Hepatic stellate cell (primary cell): ENCODE data around the gene DENND6A.
"Not testable (repeated sequence)": the region's sequence is repeated elsewhere in the genome, so short reads cannot be mapped to it uniquely, and the experiment has no call there.

Experiments used
- DNase-seq: peaks from one replicate; pipeline ENCODE4 v3.0.0; 2011; ENCODE audit warnings: low spot score

The DENND6A gene

DNA sequence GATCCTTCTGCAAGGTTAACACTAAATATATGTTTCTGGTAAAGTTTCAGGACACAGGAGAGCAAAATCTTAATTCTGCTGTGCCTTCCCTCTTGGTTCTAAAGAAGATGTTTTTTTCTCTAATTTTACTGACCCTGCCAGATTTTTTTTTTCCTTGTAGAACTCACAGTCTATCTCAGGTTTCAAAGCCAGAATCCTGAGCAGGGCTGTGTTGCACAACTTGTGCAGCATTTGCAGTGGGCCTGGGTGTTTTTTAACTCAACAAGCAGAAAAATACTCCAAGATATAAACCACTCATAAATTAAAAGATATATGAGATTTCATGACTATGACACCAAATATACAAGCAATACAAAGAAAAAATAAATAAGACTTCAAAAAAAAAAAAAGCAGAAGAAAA lies 55.5 kb downstream of the DENND6A start:
- no peak for DNase-seq

GRCh38 chr3:57634259-57634658 lies 58.6 kb downstream of the DENND6A start:
- not testable (repeated sequence) for DNase-seq

GRCh38 chr3:57627976-57628375 lies 64.9 kb downstream of the DENND6A start:
- DNase-seq: no peak

DNA sequence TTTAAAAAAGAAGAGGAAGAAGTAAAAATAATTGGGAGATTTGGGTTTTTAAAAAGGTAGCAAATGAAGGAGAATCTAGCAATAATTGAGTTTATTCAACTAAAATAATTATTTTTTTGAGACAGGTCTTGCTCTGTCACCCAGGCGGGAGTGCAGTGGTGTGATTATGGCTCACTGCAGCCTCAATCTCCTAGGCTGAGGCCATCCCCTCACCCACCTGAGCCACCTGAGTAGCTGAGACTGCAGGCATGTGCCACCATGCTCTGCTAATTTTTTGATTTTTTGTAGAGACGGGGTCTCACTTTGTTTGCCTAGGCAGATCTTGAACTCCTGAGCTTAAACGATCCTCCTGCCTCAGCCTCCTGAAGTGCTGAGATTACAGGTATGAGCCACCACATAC lies 68.1 kb downstream of the DENND6A start:
- no peak for DNase-seq

DNA sequence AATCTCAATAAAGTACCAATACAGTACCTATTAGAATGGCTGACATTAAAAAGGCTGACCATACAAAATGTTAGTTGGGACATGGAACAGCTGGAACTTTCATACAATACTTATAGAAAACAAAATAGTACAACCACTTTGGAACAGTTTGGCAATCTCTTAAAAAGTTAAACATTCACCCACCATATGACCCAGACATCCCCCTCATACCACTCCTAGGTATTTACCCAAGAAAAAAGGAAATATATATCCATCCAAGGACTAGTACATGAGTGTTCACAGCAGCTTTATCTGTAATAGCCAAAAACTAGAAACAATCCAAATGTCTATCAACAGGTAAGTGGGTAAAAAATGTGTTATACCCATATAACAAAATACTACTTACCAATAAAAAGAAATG lies 70.5 kb downstream of the DENND6A start:
- no peak for DNase-seq

DNA sequence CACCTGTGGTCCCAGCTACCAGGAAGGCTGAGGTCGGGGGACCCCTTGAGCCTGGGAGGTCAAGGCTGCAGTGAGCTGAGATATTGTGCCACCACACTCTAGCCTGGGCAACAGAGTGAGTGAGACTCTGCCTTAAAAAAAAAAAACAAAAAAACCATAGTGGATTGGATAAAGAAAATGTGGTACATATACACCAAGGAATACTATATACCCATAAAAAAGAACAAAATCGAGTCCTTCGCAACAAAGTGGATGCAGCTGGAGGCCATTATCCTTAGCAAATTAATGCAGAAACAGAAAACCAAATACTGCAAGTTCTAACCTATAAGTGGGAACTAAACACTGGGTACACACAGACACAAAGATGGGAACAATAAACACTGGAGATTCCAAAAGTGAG lies 75.1 kb downstream of the DENND6A start:
- DNase-seq: no peak

DNA sequence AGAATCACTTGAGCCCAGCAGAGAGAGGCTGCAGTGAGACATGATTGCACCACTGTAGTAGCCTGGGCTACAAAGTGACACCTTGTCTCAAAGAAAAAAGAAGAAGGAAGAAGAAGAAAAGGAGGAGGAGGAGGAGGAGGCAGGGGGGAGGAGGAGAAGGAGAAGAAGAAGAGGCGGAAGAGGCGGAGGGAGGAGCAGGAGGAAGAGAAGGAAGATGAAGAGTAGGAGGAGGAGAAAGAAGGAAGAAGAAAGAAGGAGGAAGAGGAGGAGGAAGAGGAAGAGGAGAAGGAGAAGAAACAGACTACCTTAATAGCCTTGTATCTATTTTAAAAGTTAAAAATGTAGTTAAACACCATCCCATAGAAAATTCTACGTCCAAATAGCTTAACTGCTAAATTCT lies 76.6 kb downstream of the DENND6A start:
- DNase-seq: no peak

DNA sequence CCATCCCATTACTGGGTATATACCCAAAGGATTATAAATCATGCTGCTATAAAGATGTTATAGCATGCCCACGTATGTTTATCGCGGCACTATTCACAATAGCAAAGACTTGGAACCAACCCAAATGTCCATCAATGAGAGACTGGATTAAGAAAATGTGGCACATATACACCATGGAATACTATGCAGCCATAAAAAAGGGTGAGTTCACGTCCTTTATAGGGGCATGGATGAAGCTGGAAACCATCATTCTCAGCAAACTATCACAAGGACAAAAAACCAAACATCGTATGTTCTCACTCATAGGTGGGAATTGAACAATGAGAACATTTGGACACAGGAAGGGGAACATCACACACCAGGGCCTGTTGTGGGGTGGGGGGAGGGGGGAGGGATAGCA lies 81.0 kb downstream of the DENND6A start:
- DNase-seq: not testable (repeated sequence)

- DNase-seq: no peak
Measured at GRCh38 chr3:57605683-57606082, 87.2 kb downstream of the DENND6A start.

DNA sequence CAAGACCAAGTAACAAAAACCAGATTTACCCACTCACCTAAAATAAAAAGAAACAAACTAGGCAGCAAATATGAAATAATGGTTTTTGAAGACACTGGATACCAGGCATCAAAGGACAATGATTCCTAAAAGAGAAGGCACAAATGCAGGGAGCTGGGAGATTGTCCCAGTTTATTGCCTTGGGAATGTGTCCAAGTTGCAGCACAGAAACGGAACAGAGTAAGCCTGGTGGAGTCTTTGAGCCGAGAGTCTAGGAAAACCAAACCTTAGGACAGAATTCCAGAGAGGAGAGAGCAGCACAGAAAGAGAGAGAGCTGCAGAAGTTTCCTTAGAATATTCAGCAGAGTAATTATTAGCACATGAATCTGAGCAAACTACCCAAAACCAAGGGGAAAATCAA lies 87.9 kb downstream of the DENND6A start:
- DNase-seq: no peak

- no peak for DNase-seq
Measured at GRCh38 chr3:57600195-57600594, 92.7 kb downstream of the DENND6A start.

GRCh38 chr3:57598765-57599360 lies 94.0 kb downstream of the DENND6A start:
- no peak for DNase-seq

DNA sequence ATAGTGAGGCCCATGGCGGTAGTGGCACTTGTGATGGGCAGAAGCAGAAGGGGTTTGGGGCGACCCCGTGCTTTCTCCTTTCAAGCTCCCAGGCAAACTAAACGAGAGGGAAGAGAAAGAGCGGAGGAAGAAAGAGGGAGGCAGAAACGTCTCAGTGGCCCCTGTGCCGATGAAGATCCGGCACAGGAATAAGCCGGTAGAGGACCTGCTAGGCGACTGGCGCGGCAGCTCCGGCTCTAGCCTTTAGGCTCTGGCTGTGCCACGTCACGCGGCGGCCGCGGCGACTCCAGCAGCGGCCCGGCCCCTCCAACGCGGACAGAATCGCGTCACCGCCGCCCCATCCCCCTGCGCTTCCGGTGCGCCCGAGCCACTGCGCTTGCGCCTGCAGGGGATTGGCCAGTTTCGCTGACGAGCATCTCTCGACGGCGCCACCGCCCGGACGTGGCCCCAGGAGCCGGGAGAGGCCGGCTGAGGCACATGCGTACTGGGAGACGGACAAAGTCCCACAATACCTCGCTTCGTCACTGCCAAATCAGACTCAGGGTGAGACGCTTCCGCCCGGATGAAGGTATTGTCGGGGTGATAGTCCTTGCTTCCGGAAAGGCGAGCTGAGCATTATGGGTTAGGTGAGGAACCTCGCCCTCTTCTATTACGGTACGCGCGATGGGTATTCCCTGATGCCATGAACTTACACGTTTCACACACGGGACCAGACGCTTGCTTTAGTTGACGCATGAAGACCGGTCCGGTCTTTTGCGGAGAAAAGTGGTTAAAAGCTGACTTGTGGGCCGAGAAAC lies 95.6 kb downstream of the DENND6A start, which contains the start of gene ARF4:
Gene ARF4, minus strand, starts transcription at position 218 of the 797 bp plus-strand sequence. Its CDS starts 204 bp downstream, at position 14.
- DNase-seq: peak; percentile 99

GRCh38 chr3:57596495-57597126 lies 96.3 kb downstream of the DENND6A start:
- peak; percentile 85 for DNase-seq

GRCh38 chr3:57594576-57594975 lies 98.3 kb downstream of the DENND6A start:
- no peak for DNase-seq

DNA sequence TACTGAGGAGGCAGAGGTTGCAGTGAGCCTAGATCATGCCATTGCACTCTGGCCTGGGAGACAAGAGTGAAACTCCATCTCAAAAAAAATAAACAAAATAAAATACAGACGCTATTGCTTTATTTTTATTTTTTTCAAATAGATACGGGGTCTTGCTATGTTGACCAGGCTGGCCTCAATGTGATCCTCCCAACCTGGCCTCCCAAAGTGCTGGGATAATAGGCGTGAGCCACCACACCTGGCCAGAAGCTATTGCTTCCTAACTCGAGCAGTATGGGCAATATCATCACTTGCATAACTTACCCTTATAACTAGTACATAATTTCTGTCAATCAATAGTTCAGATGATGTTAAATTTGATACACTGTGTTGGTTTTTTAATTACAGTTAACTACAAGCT lies 98.7 kb downstream of the DENND6A start:
- DNase-seq: no peak

DNA sequence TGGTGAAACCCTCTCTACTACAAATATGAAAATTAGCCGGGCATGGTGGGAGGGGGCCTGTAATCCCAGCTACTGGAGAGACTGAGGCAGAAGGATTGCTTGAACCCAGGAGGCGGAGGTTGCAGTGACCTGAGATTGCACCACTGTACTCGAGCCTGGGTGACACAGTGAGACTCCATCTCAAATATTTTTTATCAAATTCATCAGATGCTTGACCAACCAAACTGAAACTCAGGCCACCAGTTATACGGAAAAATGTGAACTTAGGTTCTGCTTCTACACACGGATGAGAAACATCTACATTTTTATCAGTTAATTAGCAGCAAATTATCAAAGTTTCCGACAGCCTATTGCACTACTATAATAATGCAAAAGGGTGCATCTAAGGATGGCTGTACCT lies 100.6 kb downstream of the DENND6A start:
- no peak for DNase-seq

DNA sequence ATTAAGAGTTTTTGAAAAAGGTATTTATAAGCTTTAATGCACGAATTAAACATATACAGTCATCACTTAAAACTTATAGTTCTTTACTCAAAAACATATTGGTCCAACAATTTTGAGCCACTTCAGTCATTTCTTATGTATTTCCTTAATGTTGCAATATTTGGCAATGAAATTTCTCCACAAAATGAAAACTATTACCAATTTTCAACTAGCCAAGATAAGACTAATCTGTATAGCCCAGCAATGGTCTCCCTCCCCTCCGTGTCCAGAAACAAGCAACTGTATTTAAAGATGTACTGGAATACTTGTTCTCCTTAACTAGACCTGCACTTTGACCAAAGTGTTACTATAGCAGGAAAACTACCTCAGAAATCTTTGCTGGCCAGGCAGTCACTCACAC lies 105.0 kb downstream of the DENND6A start:
- DNase-seq: no peak

GRCh38 chr3:57586778-57587177 lies 106.1 kb downstream of the DENND6A start:
- no peak for DNase-seq

DNA sequence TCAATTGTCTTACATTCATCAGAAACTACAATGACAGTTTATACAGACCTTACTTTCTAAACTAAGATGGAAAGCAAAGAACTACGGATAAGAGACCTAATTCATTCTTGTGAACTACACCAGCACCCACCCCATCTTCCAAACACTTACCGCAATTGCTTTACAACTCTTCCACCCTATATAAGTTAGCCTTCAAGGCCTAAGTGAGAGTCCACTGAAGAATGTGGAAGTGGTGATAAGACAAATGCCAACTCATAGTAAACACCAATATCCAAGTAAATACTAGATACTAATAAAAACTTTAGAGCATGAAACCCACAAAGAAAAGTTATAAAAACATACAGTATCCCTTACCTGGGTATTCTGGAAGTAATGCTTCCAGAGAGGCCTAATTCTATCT lies 109.3 kb downstream of the DENND6A start:
- no peak for DNase-seq

GRCh38 chr3:57582474-57583168 lies 110.3 kb downstream of the DENND6A start:
- DNase-seq: no peak

GRCh38 chr3:57577801-57578200 lies 115.1 kb downstream of the DENND6A start:
- no peak for DNase-seq
